KMS-11 (cell line): Measurements from ENCODE around the gene ACAD11.

Experiments
- H2AFZ ChIP-seq: fragments of 200-600 bp; sonication (generic); 2 replicates; pipeline ENCODE4 v1.6.1; 2016; ENCODE audit warnings: antibody characterized with exemption, mixed run types, low read depth
- H3K27ac ChIP-seq: fragments of 200-600 bp; sonication (generic); 2 replicates; pipeline ENCODE4 v1.6.1; 2016; ENCODE audit warnings: mild to moderate bottlenecking, mixed run types
- H3K27me3 ChIP-seq: fragments of 200-600 bp; sonication (generic); 2 replicates; pipeline ENCODE4 v1.6.1; 2017; ENCODE audit warnings: mild to moderate bottlenecking, low read depth, mixed run types, moderate library complexity; ENCODE audit not compliant: insufficient read depth
- H3K36me3 ChIP-seq: fragments of 200-600 bp; sonication (generic); 2 replicates; pipeline ENCODE4 v1.6.1; 2017; ENCODE audit warnings: mild to moderate bottlenecking, mixed run types; ENCODE audit not compliant: insufficient read depth
- H3K4me1 ChIP-seq: fragments of 200-600 bp; sonication (generic); 2 replicates; pipeline ENCODE4 v1.6.1; 2016; ENCODE audit warnings: mild to moderate bottlenecking, low read depth, mixed run types; ENCODE audit not compliant: poor library complexity, severe bottlenecking
- H3K4me2 ChIP-seq: fragments of 200-600 bp; sonication (generic); 2 replicates; pipeline ENCODE4 v1.7.0; 2016; ENCODE audit warnings: mild to moderate bottlenecking, mixed run types
- H3K4me3 ChIP-seq: fragments of 200-600 bp; sonication (generic); IDR thresholded peaks from 2 replicates; pipeline ENCODE4 v1.6.1; 2017; ENCODE audit warnings: low read depth, low read length, mixed read lengths; ENCODE audit not compliant: insufficient read depth
- H3K79me2 ChIP-seq: fragments of 200-600 bp; sonication (generic); 2 replicates; pipeline ENCODE4 v1.6.1; 2016; ENCODE audit warnings: low read depth, mixed run types; ENCODE audit not compliant: insufficient read depth
- H3K9ac ChIP-seq: fragments of 200-600 bp; sonication (generic); 2 replicates; pipeline ENCODE4 v1.6.1; 2016; ENCODE audit warnings: mild to moderate bottlenecking, mixed run types
- H4K20me1 ChIP-seq: fragments of 200-600 bp; sonication (generic); 2 replicates; pipeline ENCODE4 v1.6.1; 2016; ENCODE audit warnings: mild to moderate bottlenecking, mixed run types; ENCODE audit not compliant: insufficient read depth
- CTCF ChIP-seq: fragments of 200-600 bp; sonication (generic); conservative IDR thresholded peaks from 2 replicates; pipeline ENCODE4 v1.6.1; 2017; ENCODE audit warnings: low read depth, mild to moderate bottlenecking, antibody characterized with exemption, low read length, moderate library complexity, mixed read lengths

ACAD11 gene

GRCh38 chr3:132537297-132537696, 122.3 kb downstream of the ACAD11 start:
- Histone ChIP-seq H3K27ac (no peak overlapping the region), H4K20me1 (no peaks in the 10 kb centered on the region), H3K27me3 (no peaks in the 10 kb centered on the region), H3K4me2 (no peak overlapping the region), H3K36me3 (no peaks in the 10 kb centered on the region), H2AFZ (no peak overlapping the region), H3K79me2 (no peaks in the 10 kb centered on the region), H3K4me3 (no peak overlapping the region), H3K4me1 (peaks cover 10% of the 10 kb centered on the region), H3K9ac (no peak overlapping the region)
- 0 out of 2 replicates have a peak, but pooled peaks have one; percentile 37 for TF ChIP-seq CTCF

GRCh38 chr3:132536442-132537153, 123.0 kb downstream of the ACAD11 start:
- Histone ChIP-seq H2AFZ (peak overlapping the region; percentile 21; the same call in 1 of the 2 replicates), H3K36me3 (no peaks in the 10 kb centered on the region), H3K4me1 (peaks cover 10% of the 10 kb centered on the region), H3K27ac (peak overlapping the region; percentile 41; the same call in 1 of the 2 replicates), H3K4me3 (no peak overlapping the region), H3K4me2 (peak overlapping the region; percentile 46; the same call in 1 of the 2 replicates), H3K9ac (peak overlapping the region; percentile 25; the same call in 1 of the 2 replicates), H4K20me1 (no peaks in the 10 kb centered on the region), H3K79me2 (no peaks in the 10 kb centered on the region), H3K27me3 (no peaks in the 10 kb centered on the region)
- no peak; the same call in 1 of the 2 replicates for TF ChIP-seq CTCF

GRCh38 chr3:132535575-132536441, 123.8 kb downstream of the ACAD11 start:
- Histone ChIP-seq H3K9ac (peak overlapping the region; percentile 25; the same call in 1 of the 2 replicates), H3K4me2 (peak overlapping the region; percentile 46; the same call in 1 of the 2 replicates), H3K4me1 (peaks cover 10% of the 10 kb centered on the region), H3K36me3 (no peaks in the 10 kb centered on the region), H3K27ac (peak overlapping the region; percentile 41; the same call in 1 of the 2 replicates), H4K20me1 (no peaks in the 10 kb centered on the region), H3K27me3 (no peaks in the 10 kb centered on the region), H3K4me3 (no peak overlapping the region), H2AFZ (peak overlapping the region; percentile 21; the same call in 1 of the 2 replicates), H3K79me2 (no peaks in the 10 kb centered on the region)
- TF ChIP-seq CTCF, result peak; percentile 92

- no peaks in the 10 kb centered on the region for H3K79me2 ChIP-seq
- H3K36me3 ChIP-seq, result no peaks in the 10 kb centered on the region
- H3K27me3 ChIP-seq, result no peaks in the 10 kb centered on the region
- no peak overlapping the region for H3K4me3 ChIP-seq
- no peak overlapping the region for H3K9ac ChIP-seq
- no peak overlapping the region for H3K4me2 ChIP-seq
- H3K27ac ChIP-seq, result no peak overlapping the region
- no peaks in the 10 kb centered on the region for H4K20me1 ChIP-seq
- no peak overlapping the region for H2AFZ ChIP-seq
- TF ChIP-seq CTCF, result no peak
- no peaks in the 10 kb centered on the region for H3K4me1 ChIP-seq
These were observed 129.0 kb downstream of the ACAD11 start for GRCh38 chr3:132530624-132531023.
